ENCODE data around the gene CCNH.

DNA sequence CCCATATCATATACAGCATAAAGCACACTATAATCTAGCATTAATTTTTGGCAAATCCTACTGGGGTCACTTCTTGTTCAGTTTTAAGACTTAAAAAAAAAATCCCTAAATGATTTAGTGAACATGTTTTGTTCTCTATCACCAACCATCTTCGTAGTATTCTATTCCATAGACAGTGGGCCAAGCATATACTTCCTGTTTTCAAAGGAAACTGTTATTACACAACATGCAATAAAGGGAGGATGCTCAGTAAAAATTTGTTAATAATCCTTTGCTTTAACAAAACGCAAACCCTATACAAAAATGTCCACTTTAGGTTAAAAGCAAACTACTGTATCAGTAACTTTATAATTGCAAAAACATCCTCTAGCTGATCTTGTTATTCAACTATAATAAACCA, 13.0 kb downstream of the CCNH start:
- TF ChIP-seq, protein P1, sequence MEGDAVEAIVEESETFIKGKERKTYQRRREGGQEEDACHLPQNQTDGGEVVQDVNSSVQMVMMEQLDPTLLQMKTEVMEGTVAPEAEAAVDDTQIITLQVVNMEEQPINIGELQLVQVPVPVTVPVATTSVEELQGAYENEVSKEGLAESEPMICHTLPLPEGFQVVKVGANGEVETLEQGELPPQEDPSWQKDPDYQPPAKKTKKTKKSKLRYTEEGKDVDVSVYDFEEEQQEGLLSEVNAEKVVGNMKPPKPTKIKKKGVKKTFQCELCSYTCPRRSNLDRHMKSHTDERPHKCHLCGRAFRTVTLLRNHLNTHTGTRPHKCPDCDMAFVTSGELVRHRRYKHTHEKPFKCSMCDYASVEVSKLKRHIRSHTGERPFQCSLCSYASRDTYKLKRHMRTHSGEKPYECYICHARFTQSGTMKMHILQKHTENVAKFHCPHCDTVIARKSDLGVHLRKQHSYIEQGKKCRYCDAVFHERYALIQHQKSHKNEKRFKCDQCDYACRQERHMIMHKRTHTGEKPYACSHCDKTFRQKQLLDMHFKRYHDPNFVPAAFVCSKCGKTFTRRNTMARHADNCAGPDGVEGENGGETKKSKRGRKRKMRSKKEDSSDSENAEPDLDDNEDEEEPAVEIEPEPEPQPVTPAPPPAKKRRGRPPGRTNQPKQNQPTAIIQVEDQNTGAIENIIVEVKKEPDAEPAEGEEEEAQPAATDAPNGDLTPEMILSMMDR (IDR thresholded peaks at IDR 0.05), result no peak
- no peak for TF ChIP-seq ZFX (IDR thresholded peaks at IDR 0.05; ENCODE audit: borderline replicate concordance)
